Choroid plexus epithelial cell (primary cell): ENCODE results near the gene SERPINA4.
A peak's percentile ranks its signal among the peaks of the same experiment; 100 is the strongest.

ENCODE experiments used
- DNase-seq: peaks from one replicate; pipeline ENCODE4 v3.0.0-alpha.2; 2010; ENCODE audit warnings: low read depth
- H3K4me3 ChIP-seq: 2 replicates; pipeline ENCODE4 v1.5.1; 2011; ENCODE audit warnings: low read depth, mild to moderate bottlenecking, control low read depth, low read length, moderate library complexity
- CTCF ChIP-seq: conservative IDR thresholded peaks from 2 replicates; pipeline ENCODE4 v1.5.1; 2011; ENCODE audit warnings: low read depth, mild to moderate bottlenecking, control low read depth, inconsistent platforms, low read length, moderate library complexity

The SERPINA4 gene

DNA sequence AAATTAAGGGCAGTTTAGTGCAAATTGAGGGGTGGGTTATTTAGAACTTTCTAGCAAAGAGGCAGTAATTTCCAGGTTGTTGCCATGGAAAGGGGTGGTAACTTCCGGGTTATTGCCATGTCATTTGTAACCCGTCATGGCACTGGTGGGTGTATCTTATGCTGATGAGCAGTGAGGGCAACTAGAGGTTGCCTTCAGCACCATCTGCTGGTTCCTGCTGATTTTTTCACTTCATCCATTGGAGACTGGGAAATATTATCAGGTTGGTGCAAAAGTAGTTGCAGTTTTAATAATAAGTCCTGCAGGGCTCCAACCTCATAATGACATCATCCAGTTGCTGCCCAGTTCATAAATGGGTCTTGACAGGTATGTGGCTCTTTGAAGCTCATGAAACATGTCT lies 24.4 kb upstream of the SERPINA4 start:
- H3K4me3 ChIP-seq: no peak overlapping the region
- peak; percentile 50 for TF ChIP-seq CTCF
- peak; percentile 57 for DNase-seq

GRCh38 chr14:94538070-94538740 lies 23.0 kb upstream of the SERPINA4 start:
- no peak for TF ChIP-seq CTCF
- DNase-seq: no peak
- H3K4me3 ChIP-seq: no peak overlapping the region

DNA sequence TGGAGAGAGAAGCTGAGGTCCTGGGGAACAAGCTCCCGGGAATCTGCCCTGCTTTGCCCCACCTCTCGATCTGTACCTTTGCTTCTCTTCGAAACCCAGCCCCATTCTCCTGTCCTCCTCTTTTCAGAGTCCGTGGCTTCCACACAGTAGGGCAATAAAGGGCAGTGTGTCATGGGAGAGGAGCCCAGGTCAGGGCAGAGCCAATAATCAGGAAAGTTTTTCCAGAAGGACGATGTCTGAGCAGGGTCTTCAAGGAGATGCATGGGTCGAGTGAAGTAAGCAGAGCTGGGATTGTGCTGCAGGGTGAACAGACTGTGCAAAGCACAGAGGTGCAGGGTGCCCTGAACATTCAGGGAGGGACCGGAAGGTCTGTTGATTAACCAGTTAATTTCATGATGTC lies 22.1 kb upstream of the SERPINA4 start:
- no peak for TF ChIP-seq CTCF
- no peak for DNase-seq
- H3K4me3 ChIP-seq: no peak overlapping the region

DNA sequence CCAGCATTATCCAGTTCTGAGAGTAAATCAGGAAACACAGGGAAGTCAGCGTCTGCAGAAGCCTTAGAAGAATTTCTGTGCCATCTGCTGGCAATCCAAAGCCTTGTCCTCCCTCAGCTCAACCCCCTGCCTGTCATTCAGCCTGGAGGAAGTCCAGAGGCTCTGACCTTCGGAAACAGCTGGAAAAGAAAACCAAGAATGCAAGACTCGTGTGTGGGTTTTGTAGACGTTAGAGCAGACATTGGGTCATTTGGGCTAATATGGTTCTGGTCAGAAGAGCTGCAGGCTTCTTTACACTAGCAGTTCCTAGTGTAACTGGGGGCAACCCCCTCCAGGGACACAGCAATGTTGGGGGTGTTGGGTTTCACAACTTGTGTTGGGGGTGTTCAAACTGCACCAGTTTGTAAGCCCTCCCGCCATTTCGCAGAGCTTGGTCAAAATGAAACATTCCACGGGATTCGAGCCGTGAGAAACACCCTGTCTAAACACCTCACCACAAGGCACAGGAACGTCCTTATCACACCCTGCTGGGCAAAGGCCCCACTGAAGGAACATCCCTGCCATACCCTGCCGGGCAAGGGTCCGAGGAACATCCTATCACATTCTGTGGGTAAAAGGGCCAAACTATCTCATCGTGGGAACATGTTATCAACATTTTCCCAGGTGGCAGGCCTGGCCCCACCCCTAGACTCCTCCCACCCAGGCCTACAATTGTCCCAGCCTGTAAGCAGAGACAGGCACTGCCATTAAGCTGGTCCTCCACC lies 21.0 kb upstream of the SERPINA4 start:
- TF ChIP-seq CTCF: peak; percentile 51
- DNase-seq: peak; percentile 89
- no peak overlapping the region for H3K4me3 ChIP-seq

DNA sequence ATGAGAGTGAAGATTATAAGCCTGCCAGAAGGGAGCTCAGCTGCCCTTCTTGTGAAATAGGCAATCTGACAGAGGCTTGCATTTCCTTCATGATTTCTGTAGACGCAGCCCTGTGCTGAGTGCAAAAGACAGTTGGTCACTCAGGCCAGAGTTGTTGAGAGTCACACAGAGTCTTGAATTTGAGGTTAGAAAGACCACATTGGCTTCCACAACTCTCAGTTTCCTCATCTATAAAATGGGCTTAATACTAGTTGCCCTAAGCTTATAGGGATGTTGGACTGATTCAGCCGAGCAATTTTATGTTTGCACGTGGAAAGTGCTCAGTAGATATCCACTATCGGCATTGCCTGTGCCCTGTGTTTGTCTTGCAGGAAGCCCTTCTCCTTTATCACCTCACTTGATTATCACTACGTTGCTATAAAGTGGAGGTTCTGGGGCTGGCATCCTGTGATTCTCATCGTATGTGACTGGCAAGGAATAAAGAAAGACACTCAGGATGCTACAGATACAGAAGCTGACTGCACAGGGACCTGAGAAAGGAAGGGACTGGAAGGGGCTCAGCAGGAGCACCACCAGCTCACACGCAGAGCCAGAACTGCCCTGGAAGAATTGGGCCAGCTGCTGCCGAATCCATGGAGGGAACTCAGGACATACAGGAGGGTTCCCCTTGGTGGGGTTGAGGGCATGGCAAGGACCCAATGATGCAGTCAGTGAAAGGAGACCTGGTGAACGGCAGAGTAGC lies 19.8 kb upstream of the SERPINA4 start:
- H3K4me3 ChIP-seq: no peak overlapping the region
- DNase-seq: peak; percentile 60
- TF ChIP-seq CTCF: no peak

GRCh38 chr14:94542111-94542810 lies 19.0 kb upstream of the SERPINA4 start:
- DNase-seq: peak; percentile 74
- H3K4me3 ChIP-seq: no peak overlapping the region
- peak; percentile 4 for TF ChIP-seq CTCF
